ENCODE measurements around the gene TMEM135.
A peak's percentile ranks its signal among the peaks of the same experiment; 100 is the strongest.

TMEM135 gene

DNA sequence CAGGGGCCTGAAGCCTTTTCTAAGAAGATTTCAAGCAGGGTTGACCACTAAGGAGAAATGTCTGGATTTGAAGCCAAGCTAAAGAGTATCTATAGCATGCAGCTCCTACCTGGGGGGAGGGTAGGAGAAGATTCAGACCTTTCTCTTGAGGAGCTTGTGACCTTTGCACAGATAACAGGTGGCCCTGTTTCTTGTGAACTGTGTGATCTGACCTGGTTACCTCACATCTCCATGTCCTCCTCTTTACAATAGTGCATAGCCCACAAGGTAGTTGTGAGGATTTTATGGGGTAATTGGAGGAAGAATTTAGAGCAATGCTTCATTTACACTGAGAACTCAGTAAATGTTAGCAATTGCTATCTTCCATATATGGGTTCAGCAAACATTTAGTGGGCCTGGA, 310.1 kb downstream of the TMEM135 start:
- TF ChIP-seq, protein P1, sequence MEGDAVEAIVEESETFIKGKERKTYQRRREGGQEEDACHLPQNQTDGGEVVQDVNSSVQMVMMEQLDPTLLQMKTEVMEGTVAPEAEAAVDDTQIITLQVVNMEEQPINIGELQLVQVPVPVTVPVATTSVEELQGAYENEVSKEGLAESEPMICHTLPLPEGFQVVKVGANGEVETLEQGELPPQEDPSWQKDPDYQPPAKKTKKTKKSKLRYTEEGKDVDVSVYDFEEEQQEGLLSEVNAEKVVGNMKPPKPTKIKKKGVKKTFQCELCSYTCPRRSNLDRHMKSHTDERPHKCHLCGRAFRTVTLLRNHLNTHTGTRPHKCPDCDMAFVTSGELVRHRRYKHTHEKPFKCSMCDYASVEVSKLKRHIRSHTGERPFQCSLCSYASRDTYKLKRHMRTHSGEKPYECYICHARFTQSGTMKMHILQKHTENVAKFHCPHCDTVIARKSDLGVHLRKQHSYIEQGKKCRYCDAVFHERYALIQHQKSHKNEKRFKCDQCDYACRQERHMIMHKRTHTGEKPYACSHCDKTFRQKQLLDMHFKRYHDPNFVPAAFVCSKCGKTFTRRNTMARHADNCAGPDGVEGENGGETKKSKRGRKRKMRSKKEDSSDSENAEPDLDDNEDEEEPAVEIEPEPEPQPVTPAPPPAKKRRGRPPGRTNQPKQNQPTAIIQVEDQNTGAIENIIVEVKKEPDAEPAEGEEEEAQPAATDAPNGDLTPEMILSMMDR (IDR thresholded peaks at IDR 0.05; ENCODE audit: low read depth, low read length, poor library complexity, severe bottlenecking) = no peak
- TF ChIP-seq EZH2phosphoT487 (IDR thresholded peaks at IDR 0.05; ENCODE audit: borderline replicate concordance, low read length) = no peak
- Histone ChIP-seq H3K27me3 (ENCODE audit: control insufficient read depth, low read length) (peaks cover 7% of the 10 kb centered on the region; the same call in 1 of the 2 replicates), H3K9me2 (replicated peaks; ENCODE audit: control insufficient read depth, low read length) (no peaks in the 10 kb centered on the region), H3K4me3 (ENCODE audit: low read length) (no peak overlapping the region), H4K20me1 (ENCODE audit: control insufficient read depth, insufficient read depth, low read depth, low read length) (no peaks in the 10 kb centered on the region), H3K27ac (ENCODE audit: low read depth, low read length) (no peak overlapping the region), H3K4me1 (ENCODE audit: control insufficient read depth, low read length) (peaks cover 11% of the 10 kb centered on the region), H3F3A (ENCODE audit: control insufficient read depth, insufficient read depth) (no peaks in the 10 kb centered on the region), H3K4me2 (ENCODE audit: low read length) (no peak overlapping the region), H3K36me3 (ENCODE audit: control insufficient read depth, low read length) (no peaks in the 10 kb centered on the region), H3K9me3 (ENCODE audit: control insufficient read depth, insufficient read depth, low read length) (no peaks in the 10 kb centered on the region), H3K79me2 (ENCODE audit: control insufficient read depth, low read length) (no peaks in the 10 kb centered on the region)

DNA sequence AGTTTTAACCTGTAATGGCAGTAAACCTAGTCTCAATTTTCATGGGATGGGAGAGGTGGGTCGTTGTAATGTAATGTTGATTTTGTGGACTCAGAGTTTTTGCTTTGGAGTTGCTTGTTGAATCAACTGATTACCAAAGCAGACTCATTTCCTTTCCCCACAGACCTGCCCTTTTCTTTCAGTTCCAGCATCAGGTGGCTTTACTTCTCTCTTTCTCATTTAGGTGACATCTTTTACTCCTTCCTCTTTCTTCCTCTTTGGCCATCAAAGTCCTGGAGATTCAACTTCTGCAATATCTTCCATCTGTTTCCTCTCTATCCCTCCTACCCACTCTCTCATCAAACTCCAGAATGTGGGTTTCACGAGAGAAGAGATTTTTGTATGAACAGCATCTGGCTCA, 313.9 kb downstream of the TMEM135 start:
- peaks cover 7% of the 10 kb centered on the region; the same call in 1 of the 2 replicates for H3K27me3 ChIP-seq (ENCODE audit: control insufficient read depth, low read length)
- H3K27ac ChIP-seq (ENCODE audit: low read depth, low read length) = no peak overlapping the region

DNA sequence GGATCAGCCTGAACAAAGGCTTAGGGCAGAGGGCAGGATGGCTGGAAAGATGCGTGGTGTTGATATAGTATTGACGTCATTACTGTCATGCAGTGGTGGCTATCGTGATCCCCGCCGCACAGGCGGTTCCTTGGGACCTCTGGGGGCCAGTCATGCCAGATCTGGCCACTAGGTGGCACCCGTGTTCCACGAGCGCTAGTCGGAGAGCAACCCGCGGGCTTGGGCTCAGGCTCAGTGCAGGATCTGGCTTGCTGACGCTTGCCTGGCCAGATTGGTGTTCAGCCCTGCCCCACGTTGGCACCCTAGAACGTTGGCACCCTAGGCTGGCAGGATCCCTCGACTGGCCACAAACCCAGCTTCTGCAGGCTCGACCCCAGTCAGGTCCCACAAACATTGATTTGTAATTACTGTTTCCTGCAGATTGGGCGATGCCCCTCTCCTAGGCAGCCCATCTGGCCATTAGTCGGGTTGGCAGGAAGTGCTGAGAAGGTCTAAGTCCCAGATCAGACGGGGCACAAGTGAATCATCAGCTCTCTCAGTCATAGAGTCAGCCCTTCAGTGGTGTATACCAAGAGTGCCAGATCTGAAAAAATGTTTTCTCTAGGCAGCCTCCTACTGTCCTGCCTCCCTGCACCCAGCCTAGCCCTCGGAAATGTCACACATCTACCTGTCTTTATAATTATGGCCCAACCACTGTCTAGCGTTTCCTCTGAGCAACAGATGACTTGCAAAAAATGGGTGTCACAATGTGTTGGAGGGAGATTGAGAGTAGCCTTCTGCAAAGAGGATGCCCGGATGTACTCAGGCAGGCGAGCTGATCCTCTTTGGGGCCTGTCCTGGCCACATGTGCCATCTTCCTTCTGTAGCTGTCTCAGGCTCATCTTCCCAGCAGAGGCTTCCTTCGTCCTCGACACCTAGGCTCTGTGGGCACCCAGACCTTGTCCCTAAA, 315.3 kb downstream of the TMEM135 start:
- peak; percentile 8; the same call in 1 of the 2 replicates for TF ChIP-seq EZH2phosphoT487 (IDR thresholded peaks at IDR 0.05; ENCODE audit: borderline replicate concordance, low read length)
- TF ChIP-seq, protein P1 (IDR thresholded peaks at IDR 0.05; ENCODE audit: low read depth, low read length, poor library complexity, severe bottlenecking) = peak; percentile 94
- no peak overlapping the region for H3K27ac ChIP-seq (ENCODE audit: low read depth, low read length)
- H3K4me2 ChIP-seq (ENCODE audit: low read length) = peak overlapping the region; percentile 37

More for the DNA sequence above, 313.9 kb downstream of the TMEM135 start:
- Histone ChIP-seq H3K9me2 (replicated peaks; ENCODE audit: control insufficient read depth, low read length) (no peaks in the 10 kb centered on the region), H3K4me3 (ENCODE audit: low read length) (no peak overlapping the region), H3K9me3 (ENCODE audit: control insufficient read depth, insufficient read depth, low read length) (no peaks in the 10 kb centered on the region), H3K36me3 (ENCODE audit: control insufficient read depth, low read length) (no peaks in the 10 kb centered on the region), H3K79me2 (ENCODE audit: control insufficient read depth, low read length) (no peaks in the 10 kb centered on the region), H3F3A (ENCODE audit: control insufficient read depth, insufficient read depth) (no peaks in the 10 kb centered on the region), H3K4me1 (ENCODE audit: control insufficient read depth, low read length) (peaks cover 11% of the 10 kb centered on the region), H3K4me2 (ENCODE audit: low read length) (no peak overlapping the region), H4K20me1 (ENCODE audit: control insufficient read depth, insufficient read depth, low read depth, low read length) (no peaks in the 10 kb centered on the region)
- TF ChIP-seq EZH2phosphoT487 (IDR thresholded peaks at IDR 0.05; ENCODE audit: borderline replicate concordance, low read length) = no peak
- TF ChIP-seq, protein P1 (IDR thresholded peaks at IDR 0.05; ENCODE audit: low read depth, low read length, poor library complexity, severe bottlenecking) = no peak

More for the DNA sequence above, 315.3 kb downstream of the TMEM135 start:
- Histone ChIP-seq H4K20me1 (ENCODE audit: control insufficient read depth, insufficient read depth, low read depth, low read length) (no peaks in the 10 kb centered on the region), H3K4me1 (ENCODE audit: control insufficient read depth, low read length) (peaks cover 11% of the 10 kb centered on the region), H3K79me2 (ENCODE audit: control insufficient read depth, low read length) (no peaks in the 10 kb centered on the region), H3K4me3 (ENCODE audit: low read length) (no peak overlapping the region), H3K27me3 (ENCODE audit: control insufficient read depth, low read length) (peaks cover 7% of the 10 kb centered on the region; the same call in 1 of the 2 replicates), H3K9me2 (replicated peaks; ENCODE audit: control insufficient read depth, low read length) (no peaks in the 10 kb centered on the region), H3F3A (ENCODE audit: control insufficient read depth, insufficient read depth) (no peaks in the 10 kb centered on the region), H3K9me3 (ENCODE audit: control insufficient read depth, insufficient read depth, low read length) (no peaks in the 10 kb centered on the region), H3K36me3 (ENCODE audit: control insufficient read depth, low read length) (no peaks in the 10 kb centered on the region)
